GM18511 (cell line): ENCODE results near the gene DHX58.

Source experiments
- ATAC-seq: cut with Tn5 transposase; IDR thresholded peaks from one replicate; pipeline ENCODE4 v1.9.1; 2021; ENCODE audit warnings: mild to moderate bottlenecking, moderate library complexity; ENCODE audit not compliant: unreplicated experiment

DHX58 gene

GRCh38 chr17:42130310-42130936, 17.9 kb upstream of the DHX58 start:
- no peak for ATAC-seq

- no peak for ATAC-seq
These were observed 16.8 kb upstream of the DHX58 start for GRCh38 chr17:42129109-42129837.

- no peak for ATAC-seq
These were observed 14.9 kb upstream of the DHX58 start for GRCh38 chr17:42127414-42127813.

DNA sequence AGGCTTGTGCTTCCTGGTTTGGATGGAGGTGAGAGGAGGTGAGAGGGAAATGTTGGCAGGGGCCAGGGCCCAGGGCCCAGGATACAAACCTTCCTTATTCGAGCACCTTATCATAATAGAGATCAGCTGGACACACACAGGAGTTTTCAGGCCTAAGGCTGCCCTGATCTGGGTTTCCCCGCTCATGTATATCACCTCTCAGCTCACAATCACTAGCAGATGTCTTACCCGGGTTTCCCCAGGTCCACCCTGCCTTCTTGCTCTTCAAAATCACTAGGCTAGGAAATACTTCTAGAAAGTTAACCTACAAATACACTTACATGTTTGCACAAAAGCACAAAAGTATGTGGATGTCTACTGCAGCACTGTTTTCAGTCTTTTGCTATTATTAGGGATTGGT, 14.3 kb upstream of the DHX58 start:
- no peak for ATAC-seq

DNA sequence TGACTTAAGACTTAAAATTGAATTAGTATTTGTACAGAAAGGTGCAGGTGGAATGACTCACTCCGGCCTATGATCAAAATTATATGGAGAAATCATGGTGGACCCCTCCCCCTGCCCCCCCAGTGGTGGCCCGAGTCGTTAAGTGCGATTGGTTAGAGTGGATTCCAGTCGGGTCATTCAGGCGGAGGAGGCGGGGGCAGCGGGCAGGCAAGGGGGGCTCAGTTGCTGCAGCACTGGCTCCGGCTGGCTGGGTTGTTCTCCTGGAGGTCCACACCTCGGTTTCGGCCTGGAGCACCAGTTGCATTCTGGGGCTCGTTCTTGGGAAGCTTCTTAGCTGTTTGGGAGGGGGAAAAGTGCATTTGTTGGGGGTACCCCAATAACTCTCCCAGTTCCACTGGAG, 13.1 kb upstream of the DHX58 start:
- no peak for ATAC-seq

- ATAC-seq: no peak
These were observed 11.7 kb upstream of the DHX58 start for GRCh38 chr17:42124256-42124655.

DNA sequence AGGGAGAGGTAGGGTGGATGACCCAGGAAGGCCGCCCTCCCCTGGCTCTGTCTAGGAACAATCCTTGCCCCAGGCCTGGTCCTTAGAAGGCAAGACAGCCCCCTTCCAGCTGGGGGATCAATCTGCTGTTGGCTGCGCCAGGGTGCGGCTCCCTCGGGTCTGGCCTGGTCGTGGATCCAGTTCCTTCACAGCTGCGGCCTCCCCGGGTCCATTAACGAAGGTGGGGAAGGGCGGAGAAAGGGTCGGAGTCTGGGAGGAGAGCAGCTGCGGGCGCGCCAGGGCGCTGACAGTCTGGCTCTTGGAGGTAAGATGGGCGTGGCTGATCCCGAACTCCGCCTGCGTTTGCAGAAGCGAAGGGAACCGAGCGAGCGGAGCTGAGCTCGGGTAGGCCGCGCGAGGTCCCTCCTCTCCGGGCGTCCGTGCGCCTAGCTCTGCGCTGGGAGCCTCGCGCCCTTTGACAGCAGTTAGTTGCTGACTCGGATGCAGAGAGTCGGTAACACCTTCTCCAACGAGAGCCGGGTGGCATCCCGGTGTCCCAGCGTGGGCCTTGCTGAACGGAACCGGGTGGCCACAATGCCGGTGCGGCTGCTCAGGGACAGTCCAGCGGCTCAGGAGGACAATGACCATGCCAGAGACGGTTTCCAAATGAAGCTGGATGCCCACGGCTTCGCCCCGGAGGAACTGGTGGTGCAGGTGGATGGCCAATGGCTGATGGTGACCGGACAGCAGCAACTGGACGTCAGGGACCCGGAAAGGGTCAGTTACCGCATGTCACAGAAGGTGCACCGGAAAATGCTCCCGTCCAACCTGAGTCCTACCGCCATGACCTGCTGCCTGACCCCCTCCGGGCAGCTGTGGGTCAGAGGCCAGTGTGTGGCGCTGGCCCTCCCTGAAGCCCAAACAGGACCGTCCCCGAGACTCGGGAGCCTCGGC, 10.1 kb upstream of the DHX58 start, which contains the start of gene HSPB9:
TSS of gene HSPB9 (plus strand) at position 434 of the 933 bp plus-strand sequence. CDS start at position 481, 47 bp downstream.
- ATAC-seq: no peak

GRCh38 chr17:42120770-42121769, 8.6 kb upstream of the DHX58 start, which contains the start of gene KAT2A:
Gene KAT2A, minus strand, starts transcription at chr17:42121367. Its CDS starts 63 bp downstream, at chr17:42121304.
- ATAC-seq: no peak

DNA sequence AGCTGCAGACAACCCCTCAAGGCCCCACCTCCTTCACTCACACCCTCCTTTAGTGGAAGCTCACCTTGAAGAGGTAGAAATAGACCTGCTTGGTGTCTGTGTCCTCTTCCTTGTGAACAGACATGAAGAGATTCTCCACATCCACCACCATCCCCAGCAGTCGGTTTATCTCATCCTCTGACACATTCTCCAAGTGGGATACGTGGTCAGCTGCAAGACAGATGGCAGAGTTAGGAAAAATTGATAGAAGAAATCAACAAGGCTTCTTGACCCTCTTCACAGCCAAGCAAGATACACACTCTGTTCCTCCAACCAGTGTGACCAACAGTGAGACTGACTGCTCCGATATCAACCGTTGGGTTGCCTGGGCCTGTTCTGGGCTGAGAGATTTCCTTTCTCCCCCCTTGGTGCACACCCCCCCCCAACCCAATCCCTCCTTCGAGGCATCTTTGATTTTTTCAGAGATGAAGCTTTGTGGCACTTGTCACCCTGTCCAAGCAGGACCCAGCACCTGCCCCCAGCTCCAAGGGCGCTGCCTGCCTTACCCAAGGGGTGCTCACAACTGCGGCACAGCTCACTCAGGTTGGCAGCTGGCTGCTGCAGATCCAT, 7.8 kb upstream of the DHX58 start:
- no peak for ATAC-seq

GRCh38 chr17:42119301-42119700, 6.8 kb upstream of the DHX58 start:
- no peak for ATAC-seq

DNA sequence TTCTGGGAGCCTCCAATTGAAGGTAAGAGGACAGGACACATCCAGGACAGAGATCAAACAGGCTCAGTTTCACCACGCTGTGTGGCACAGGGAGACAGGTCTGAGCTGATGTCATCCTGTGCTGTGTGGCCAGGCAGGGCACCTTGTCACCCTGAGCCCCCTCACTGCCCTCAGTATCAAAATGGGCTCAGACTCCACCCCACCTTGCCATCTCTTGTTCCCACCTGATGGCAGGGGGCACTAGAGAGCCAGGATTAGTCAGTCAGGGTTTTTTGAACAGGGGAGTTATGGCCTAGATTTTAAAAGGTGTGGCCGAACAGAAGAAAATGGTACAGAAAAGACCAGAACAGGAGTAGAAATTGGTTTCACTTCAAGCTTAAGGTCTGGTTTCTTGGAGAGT, 6.0 kb upstream of the DHX58 start:
- ATAC-seq: no peak

- no peak for ATAC-seq
These were observed 5.6 kb upstream of the DHX58 start for GRCh38 chr17:42118126-42118510.

- ATAC-seq: no peak
These were observed 5.0 kb upstream of the DHX58 start for GRCh38 chr17:42117397-42118125.

DNA sequence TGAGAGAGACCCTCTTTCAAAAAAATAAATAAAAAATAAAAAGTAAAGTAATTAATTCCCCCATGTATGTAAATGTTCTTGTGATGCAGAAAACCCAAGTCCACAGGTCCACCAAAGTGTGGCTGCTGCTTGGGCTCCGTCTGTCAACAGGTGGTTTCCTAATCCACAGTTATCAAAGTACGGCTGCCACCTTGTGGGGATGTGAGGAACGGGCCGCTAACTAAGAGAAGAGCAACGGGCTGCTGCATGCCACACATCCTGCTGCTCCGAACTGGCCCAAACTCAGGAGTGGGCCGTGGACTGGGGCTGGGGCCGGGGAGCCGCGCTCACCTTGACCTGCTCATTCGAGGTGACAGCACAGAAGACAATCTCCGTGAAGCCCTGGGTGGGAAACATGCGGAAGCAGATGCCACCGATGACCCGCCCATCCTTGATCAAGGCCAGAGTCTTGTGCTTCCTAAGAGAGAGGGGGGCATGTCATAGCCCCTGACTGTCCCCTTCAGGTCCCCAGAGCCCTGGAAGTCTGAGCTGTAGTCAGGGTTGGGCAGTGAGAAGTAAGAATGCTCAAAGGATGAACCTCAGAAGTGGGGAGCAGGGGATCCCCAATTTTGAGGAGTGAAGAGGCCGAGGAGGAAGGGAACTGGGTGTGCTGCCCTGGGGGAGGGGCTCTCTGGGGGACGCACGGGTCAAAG, 4.3 kb upstream of the DHX58 start:
- no peak for ATAC-seq

GRCh38 chr17:42114118-42114517, 1.6 kb upstream of the DHX58 start:
- ATAC-seq: no peak

- no peak for ATAC-seq
These were observed 967 bp upstream of the DHX58 start for GRCh38 chr17:42113293-42114069.

- peak; percentile 17 for ATAC-seq
These were observed 503 bp downstream of the DHX58 start for GRCh38 chr17:42111871-42112551.
